ENCODE results near the gene APOC1. TPM values are rescaled to one million over a fixed set of nuclear protein-coding genes. Genes with fewer than 3 reads are reported as not detected.
"Not testable (repeated sequence)": the region's sequence is repeated elsewhere in the genome, so short reads cannot be mapped to it uniquely, and the experiment has no call there.

APOC1 gene
- total RNA-seq = 11.6 TPM

- DNase-seq = peak; percentile 96
Observed at GRCh38 chr19:44914433-44915206, at the start of gene APOC1. Gene APOC1 (plus strand): TSS chr19:44914608. CDS start chr19:44914892, 284 bp downstream.

DNA sequence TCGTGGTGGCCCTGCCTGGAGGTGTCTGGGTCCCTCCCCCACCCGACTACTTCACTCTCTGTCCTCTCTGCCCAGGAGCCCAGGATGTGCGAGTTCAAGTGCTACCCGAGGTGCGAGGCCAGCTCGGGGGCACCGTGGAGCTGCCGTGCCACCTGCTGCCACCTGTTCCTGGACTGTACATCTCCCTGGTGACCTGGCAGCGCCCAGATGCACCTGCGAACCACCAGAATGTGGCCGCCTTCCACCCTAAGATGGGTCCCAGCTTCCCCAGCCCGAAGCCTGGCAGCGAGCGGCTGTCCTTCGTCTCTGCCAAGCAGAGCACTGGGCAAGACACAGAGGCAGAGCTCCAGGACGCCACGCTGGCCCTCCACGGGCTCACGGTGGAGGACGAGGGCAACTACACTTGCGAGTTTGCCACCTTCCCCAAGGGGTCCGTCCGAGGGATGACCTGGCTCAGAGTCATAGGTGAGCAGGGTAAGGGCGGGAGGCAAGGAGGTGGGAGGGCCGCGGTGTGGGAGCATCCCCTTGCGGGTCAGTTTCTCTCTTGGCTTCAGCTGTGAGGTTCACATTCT lies 49.1 kb upstream of the APOC1 start:
- no peak for DNase-seq

DNA sequence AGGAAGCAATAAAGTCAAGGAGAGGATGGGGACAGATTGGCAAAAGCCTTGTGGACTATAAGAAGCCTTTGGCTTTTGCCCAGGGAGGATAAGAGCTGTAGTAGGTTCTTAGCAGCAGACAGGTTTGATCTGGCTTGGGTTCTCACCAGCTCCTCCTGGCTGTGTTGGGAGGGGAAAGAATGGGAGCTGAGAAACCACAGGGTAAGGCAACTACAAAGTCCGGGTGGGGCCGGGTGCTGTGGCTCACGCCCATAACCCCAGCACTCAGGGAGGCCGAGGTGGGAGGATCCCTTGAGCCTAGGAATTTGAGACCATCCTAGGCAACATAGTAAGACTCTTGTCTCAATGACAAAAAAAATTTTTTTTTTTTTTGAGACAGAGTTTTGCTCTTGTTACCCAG lies 47.7 kb upstream of the APOC1 start:
- DNase-seq = no peak

- DNase-seq = no peak
Observed at GRCh38 chr19:44867578-44867977, 46.8 kb upstream of the APOC1 start.

DNA sequence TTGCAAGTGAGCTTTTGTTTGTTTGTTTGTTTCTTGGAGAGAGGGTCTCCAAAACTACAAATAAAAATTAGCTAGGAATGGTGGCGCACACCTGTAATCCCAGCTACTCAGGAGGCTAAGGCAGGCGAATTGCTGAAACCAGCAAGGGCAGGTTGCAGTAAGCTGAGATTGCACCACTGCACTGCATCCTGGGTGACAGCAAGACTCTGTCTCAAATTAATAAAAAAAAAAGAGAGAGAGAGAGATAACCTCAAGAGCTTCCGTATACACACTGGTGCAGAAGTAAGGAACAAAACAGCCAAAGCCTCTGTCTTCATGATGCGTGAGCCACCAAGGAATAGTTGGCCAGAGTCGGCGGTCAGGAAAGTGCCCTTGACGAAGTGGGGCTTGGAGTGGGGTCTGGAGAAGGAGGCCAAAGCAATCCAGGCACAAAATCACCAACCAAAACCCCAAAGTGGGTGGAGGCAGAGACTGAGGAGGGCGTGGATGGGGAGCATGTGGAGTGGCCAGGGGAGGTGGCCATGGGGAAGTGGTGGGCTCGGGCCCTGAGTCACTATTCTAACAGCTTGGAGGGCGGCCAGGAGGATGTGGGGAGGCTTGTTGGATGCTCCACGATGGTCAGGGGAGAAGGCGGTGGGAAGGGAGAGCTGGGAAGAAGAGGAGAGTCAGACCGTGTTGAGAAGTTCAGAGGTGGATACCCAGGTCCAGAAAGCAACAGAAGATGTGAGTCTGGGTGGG lies 44.5 kb upstream of the APOC1 start:
- no peak for DNase-seq

DNA sequence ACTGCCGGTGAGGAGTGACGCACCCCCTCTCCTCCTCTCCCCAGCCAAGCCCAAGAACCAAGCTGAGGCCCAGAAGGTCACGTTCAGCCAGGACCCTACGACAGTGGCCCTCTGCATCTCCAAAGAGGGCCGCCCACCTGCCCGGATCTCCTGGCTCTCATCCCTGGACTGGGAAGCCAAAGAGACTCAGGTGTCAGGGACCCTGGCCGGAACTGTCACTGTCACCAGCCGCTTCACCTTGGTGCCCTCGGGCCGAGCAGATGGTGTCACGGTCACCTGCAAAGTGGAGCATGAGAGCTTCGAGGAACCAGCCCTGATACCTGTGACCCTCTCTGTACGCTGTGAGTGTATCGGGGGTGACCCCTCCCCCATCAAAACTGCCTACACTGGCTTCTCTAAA lies 42.6 kb upstream of the APOC1 start:
- DNase-seq = no peak

DNA sequence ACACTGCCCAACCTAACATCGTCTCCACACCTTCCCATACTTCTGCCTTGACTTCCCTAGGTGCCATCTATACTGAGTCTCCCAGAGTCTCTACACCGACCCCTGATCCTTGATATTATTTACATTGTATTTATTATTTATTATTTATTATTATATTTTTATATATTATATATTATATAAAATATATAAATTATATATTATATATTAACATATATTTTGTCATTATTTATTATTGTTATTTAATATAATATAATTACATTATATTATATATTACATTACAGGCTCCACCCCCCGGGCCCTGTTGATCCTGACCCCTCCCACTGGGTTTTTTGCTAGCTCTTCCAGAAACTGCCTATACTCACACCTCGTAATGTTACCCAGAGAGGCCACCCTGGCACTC lies 41.7 kb upstream of the APOC1 start:
- no peak for DNase-seq

DNA sequence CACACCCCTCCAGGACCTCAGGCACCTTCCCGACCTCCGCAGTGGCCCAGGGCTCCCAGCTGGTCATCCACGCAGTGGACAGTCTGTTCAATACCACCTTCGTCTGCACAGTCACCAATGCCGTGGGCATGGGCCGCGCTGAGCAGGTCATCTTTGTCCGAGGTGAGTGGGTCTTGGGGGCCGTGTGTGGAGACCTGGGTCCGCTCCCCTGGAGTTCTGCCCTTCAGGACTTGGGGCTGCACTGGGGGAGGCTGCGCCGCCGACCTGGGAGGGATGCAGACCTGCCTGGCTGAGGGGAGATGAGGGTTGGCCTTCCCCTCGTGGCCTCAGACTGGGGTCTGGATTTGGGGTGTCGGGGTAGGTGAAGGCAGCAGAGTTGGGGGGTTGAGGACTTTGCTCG lies 40.1 kb upstream of the APOC1 start:
- no peak for DNase-seq

DNA sequence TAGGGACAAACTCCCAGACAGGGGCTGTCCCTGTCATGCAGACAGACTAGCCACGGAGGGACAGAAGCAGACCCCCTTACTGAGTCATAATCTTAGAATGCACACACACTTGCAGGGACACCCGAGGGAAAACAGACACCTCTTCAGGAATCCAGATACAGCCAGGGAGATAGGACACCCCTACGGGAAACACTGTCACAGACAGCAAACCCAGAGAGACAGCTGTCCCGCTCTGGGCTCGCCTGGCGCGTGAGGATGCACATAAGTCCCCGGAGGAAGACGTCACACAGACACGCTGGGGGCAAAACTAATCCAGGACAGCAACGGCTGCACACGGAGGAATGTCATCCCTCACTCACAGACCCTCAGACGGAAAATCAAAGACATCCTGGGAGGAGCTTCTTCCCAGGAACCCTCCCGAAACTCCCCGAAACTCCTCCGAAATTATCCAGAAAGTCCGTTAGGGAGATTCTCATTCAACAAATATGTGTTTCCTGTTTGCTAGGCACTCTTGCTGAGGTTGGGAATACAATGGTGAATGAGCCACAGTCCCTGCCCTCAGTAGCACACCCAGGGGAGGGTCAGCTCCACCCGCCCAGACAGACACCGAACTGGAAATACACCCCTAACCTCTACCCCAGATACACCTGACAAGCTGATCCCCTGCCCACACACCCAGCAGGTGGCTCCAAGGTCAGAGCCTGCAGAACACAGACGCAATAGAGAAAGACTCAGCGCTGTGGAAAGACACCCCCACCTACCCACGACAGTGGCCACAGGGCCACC lies 38.5 kb upstream of the APOC1 start:
- peak; percentile 41 for DNase-seq

DNA sequence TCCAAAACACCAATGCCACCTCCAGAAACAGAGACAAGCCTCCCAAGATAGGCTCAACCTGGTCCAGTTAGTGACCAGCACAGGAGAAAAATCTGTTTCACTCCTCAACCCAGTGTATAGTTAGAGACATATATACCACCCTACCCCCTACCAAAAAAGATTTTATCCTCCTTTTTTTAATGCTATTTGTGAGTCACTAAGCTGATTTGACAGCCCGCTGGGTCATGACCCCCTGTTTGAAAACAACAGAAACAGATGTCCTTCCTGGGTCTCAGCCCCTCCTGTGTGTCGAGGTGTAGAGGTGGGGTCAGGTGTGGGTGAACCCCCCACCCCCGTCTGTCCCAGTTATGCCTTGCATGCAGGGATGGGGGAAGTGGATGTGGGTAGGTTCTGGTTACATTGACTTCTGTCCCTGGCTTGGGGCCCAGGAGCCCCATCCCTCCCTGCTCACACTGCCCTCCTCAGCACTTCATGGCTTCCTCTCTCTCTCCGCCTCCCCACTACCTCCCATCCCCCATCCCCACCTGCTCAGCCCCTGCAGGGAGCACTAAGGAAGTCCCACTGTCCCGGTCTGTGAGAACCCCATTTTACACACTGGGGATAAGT lies 37.4 kb upstream of the APOC1 start:
- peak; percentile 21 for DNase-seq

GRCh38 chr19:44878120-44878865 lies 36.1 kb upstream of the APOC1 start:
- no peak for DNase-seq

DNA sequence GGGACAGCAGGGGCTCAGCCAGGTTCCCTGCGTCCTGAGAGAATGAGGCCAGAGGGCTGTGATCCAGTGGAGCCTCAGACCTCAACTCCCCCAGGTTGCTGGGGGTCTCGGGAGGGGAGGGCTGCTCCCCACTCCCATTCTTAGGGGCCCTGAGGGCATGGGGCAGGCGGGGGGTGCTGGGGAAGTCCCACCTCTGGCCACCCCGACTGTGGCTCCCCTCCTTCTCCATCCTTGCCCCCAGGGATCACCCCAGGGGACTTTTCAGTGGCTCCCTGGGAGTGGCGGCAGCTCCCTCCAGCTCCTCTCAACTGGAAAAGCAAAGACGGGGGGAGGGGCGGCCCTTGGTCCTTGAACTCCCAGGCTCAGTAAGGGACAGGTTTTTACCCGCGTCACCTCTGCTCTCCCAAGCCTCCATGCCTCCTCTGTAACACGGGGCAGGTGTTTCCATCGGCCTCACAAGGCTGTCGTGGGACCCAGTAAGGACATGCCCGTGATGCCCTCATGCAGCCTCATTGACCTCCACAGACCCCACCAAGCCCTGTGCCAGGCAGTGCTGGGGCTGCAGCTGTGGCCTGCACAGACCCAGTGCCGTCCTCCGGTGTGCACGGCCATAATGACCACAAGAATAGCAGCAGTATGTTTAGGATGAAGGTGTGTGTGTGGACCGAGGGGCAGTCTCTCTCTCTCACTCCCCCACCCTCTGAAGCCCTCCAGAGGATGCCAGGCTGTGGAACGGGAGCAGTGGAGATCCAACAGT lies 34.9 kb upstream of the APOC1 start:
- no peak for DNase-seq

GRCh38 chr19:44882063-44882462 lies 32.3 kb upstream of the APOC1 start:
- DNase-seq = no peak

GRCh38 chr19:44882619-44883397 lies 31.6 kb upstream of the APOC1 start:
- DNase-seq = not testable (repeated sequence)

GRCh38 chr19:44883922-44884321 lies 30.5 kb upstream of the APOC1 start:
- no peak for DNase-seq

GRCh38 chr19:44884566-44884965 lies 29.8 kb upstream of the APOC1 start:
- no peak for DNase-seq

GRCh38 chr19:44886141-44886540 lies 28.3 kb upstream of the APOC1 start:
- DNase-seq = no peak

DNA sequence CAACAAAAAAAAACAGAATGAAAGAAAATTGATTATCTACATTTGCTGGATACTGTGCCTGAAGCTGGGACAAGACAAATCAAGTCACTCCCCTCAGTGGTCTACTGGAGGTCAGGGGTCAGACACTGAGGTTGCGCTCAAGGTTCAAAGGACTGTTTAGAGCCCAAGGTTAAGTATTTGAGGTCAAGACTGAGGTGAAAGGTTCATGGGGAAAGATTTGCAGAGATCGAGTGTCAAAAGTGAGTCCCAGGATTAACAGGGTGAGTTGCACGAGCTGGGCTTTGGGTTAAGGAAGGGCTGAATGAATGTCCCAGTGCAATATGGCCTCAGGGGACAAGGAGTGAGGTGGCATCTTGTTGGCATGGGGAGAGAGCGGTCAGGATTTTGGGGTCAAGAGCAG lies 26.8 kb upstream of the APOC1 start:
- no peak for DNase-seq

GRCh38 chr19:44888335-44888734 lies 26.1 kb upstream of the APOC1 start:
- DNase-seq = not testable (repeated sequence)

GRCh38 chr19:44889830-44890365 lies 24.5 kb upstream of the APOC1 start:
- DNase-seq = no peak

Data from tongue (tissue), 2 donors.